SKM-1 treated with dmso at 0.1 percent for 144 hours (cell line): ENCODE results near the gene BRD1.
A peak's percentile ranks its signal among the peaks of the same experiment; 100 is the strongest.

Source experiments
- DNase-seq: peaks from one replicate; lab custom pipeline; 2025; ENCODE audit not compliant: unreplicated experiment; lab: John Stamatoyannopoulos, UW

The BRD1 gene

GRCh38 chr22:49827853-49828598 lies at the start of gene BRD1:
TSS of gene BRD1 (minus strand) at chr22:49827873. CDS start at chr22:49824317, 3,556 bp downstream.
- DNase-seq: peak; percentile 36

- DNase-seq: no peak
Measured at GRCh38 chr22:49873228-49873940, 45.7 kb upstream of the BRD1 start.

GRCh38 chr22:49872347-49872746 lies 44.7 kb upstream of the BRD1 start:
- DNase-seq: no peak

GRCh38 chr22:49871482-49871881 lies 43.8 kb upstream of the BRD1 start:
- DNase-seq: no peak

GRCh38 chr22:49869845-49870712 lies 42.4 kb upstream of the BRD1 start:
- DNase-seq: no peak

- DNase-seq: no peak
Measured at GRCh38 chr22:49869086-49869830, 41.6 kb upstream of the BRD1 start.

- no peak for DNase-seq
Measured at GRCh38 chr22:49867303-49868265, 39.9 kb upstream of the BRD1 start.

GRCh38 chr22:49866646-49867045 lies 39.0 kb upstream of the BRD1 start:
- DNase-seq: no peak

- no peak for DNase-seq
Measured at GRCh38 chr22:49866134-49866533, 38.5 kb upstream of the BRD1 start.

GRCh38 chr22:49865156-49865555 lies 37.5 kb upstream of the BRD1 start:
- no peak for DNase-seq

- no peak for DNase-seq
Measured at GRCh38 chr22:49863931-49864330, 36.3 kb upstream of the BRD1 start.

GRCh38 chr22:49862496-49862776 lies 34.8 kb upstream of the BRD1 start:
- DNase-seq: no peak

GRCh38 chr22:49861642-49862495 lies 34.2 kb upstream of the BRD1 start:
- DNase-seq: no peak

- DNase-seq: no peak
Measured at GRCh38 chr22:49858827-49859226, 31.2 kb upstream of the BRD1 start.

GRCh38 chr22:49856766-49857618 lies 29.3 kb upstream of the BRD1 start:
- DNase-seq: no peak

- DNase-seq: no peak
Measured at GRCh38 chr22:49856343-49856742, 28.7 kb upstream of the BRD1 start.

- no peak for DNase-seq
Measured at GRCh38 chr22:49855251-49855911, 27.7 kb upstream of the BRD1 start.
